K562 (cell line): ENCODE data around the gene GPX5. TPM values are rescaled to one million over a fixed set of nuclear protein-coding genes. Genes with fewer than 3 reads are reported as not detected.

Source experiments
- BRCA1 ChIP-seq, 2 experiments: fragments of 450-650 bp in 1 of 2; sonication (generic) in 1 of 2; formaldehyde crosslinking in 1 of 2; IDR thresholded peaks; 2 replicates each; pipeline versions ENCODE4 v1.5.0 to v1.6.1; 2017 to 2020; ENCODE audit warnings: mild to moderate bottlenecking in 1 of 2, missing genetic modification reagents in 1 of 2
- BRF1 ChIP-seq: IDR thresholded peaks from 3 replicates; pipeline ENCODE4 v1.6.1; 2011; ENCODE audit warnings: borderline replicate concordance, mild to moderate bottlenecking; ENCODE audit not compliant: insufficient read length; ENCODE audit errors: extremely low read depth
- CBX3 ChIP-seq, 2 experiments: IDR thresholded peaks; 1 replicate in 1 of 2; 2 replicates in 1 of 2; pipeline ENCODE4 v1.6.1; 2012; ENCODE audit warnings: inconsistent platforms in 2 of 2, low read length in 2 of 2, borderline replicate concordance in 1 of 2, control low read depth in 1 of 2
- CHD1 ChIP-seq: fragments of 200-600 bp; sonication (generic); IDR thresholded peaks from one replicate; pipeline ENCODE4 v1.6.1; 2012; ENCODE audit warnings: mild to moderate bottlenecking, moderate library complexity, low read length, inconsistent platforms
- CHD4 ChIP-seq: fragments of 200-600 bp; sonication (generic); IDR thresholded peaks from 3 replicates; pipeline ENCODE4 v1.6.1; 2012; ENCODE audit warnings: low read depth, mild to moderate bottlenecking, mixed read lengths, low read length, inconsistent platforms; ENCODE audit not compliant: insufficient read depth, insufficient replicate concordance, poor library complexity, severe bottlenecking
- DIDO1 ChIP-seq: fragments of 450-650 bp; IDR thresholded peaks from 2 replicates; pipeline ENCODE4 v1.6.1; 2016; ENCODE audit warnings: low read depth, missing biosample characterization, missing genetic modification characterization
- DMBX1 ChIP-seq: fragments of 250-450 bp; sonication (Bioruptor Pico); IDR thresholded peaks from 2 replicates; pipeline ENCODE4 v1.8.0; 2022; ENCODE audit warnings: inconsistent platforms, mild to moderate bottlenecking, moderate library complexity, borderline replicate concordance
- FOXJ2 ChIP-seq: fragments of 200-800 bp; sonication (Bioruptor generic); IDR thresholded peaks from 2 replicates; pipeline ENCODE4 v1.6.1; 2016; ENCODE audit warnings: missing genetic modification characterization, missing compliant biosample characterization
- GATAD2A ChIP-seq: fragments of 450-650 bp; IDR thresholded peaks from 2 replicates; pipeline ENCODE4 v1.6.1; 2017
- HOMEZ ChIP-seq: fragments of 250-450 bp; sonication (Bioruptor Pico); IDR thresholded peaks from 2 replicates; pipeline ENCODE4 v1.4.0; 2020; ENCODE audit warnings: mild to moderate bottlenecking, moderate library complexity
- IRF2 ChIP-seq: sonication (generic); formaldehyde crosslinking; IDR thresholded peaks from 2 replicates; pipeline ENCODE4 v1.8.1; 2022; ENCODE audit warnings: mild to moderate bottlenecking, missing genetic modification reagents
- KAT7 ChIP-seq: sonication (generic); formaldehyde crosslinking; IDR thresholded peaks from 2 replicates; pipeline ENCODE4 v1.8.0; 2022; ENCODE audit warnings: missing genetic modification reagents, mild to moderate bottlenecking, borderline replicate concordance
- MAZ ChIP-seq, 2 experiments: fragments of 450-650 bp in 1 of 2; sonication (generic) in 1 of 2; formaldehyde crosslinking; IDR thresholded peaks in 1 of 2; conservative IDR thresholded peaks in 1 of 2; 2 replicates each; pipeline versions ENCODE4 v1.4.0 to v1.5.0; 2020; ENCODE audit warnings: mild to moderate bottlenecking in 1 of 2, missing genetic modification reagents in 1 of 2
- NFXL1 ChIP-seq: fragments of 450-650 bp; formaldehyde crosslinking; IDR thresholded peaks from 2 replicates; pipeline ENCODE4 v1.4.0; 2021; ENCODE audit warnings: mild to moderate bottlenecking
- RFX5 ChIP-seq: IDR thresholded peaks from 2 replicates; pipeline ENCODE4 v1.6.1; 2011; ENCODE audit warnings: low read depth, mild to moderate bottlenecking, improper control_type of control experiment, low read length
- SMAD4 ChIP-seq: fragments of 250-450 bp; sonication (Bioruptor Pico); conservative IDR thresholded peaks from 2 replicates; pipeline ENCODE4 v1.8.0; 2021; ENCODE audit warnings: inconsistent platforms, mild to moderate bottlenecking, moderate library complexity
- TAF9B ChIP-seq: fragments of 450-650 bp; IDR thresholded peaks from 2 replicates; pipeline ENCODE4 v1.6.1; 2018; ENCODE audit warnings: mild to moderate bottlenecking; ENCODE audit not compliant: partially characterized antibody
- ZBTB7A ChIP-seq: IDR thresholded peaks from 2 replicates; pipeline ENCODE4 v1.6.1; 2011; ENCODE audit warnings: low read depth, mild to moderate bottlenecking, low read length, moderate library complexity, borderline replicate concordance; ENCODE audit not compliant: control insufficient read depth
- ZNF121 ChIP-seq: sonication (generic); formaldehyde crosslinking; conservative IDR thresholded peaks from 2 replicates; pipeline ENCODE4 v1.8.0; 2022; ENCODE audit warnings: missing genetic modification reagents
- ZNF311 ChIP-seq: fragments of 250-450 bp; sonication (Bioruptor Pico); IDR thresholded peaks from 2 replicates; pipeline ENCODE4 v1.4.0; 2020; ENCODE audit warnings: mild to moderate bottlenecking, moderate library complexity
- ZNF583 ChIP-seq: fragments of 250-450 bp; sonication (Bioruptor Pico); IDR thresholded peaks from 2 replicates; pipeline ENCODE4 v1.4.0; 2020
- ZNF79 ChIP-seq: fragments of 250-450 bp; sonication (Bioruptor Pico); IDR thresholded peaks from 2 replicates; pipeline ENCODE4 v1.4.0; 2020; ENCODE audit warnings: low read depth, mild to moderate bottlenecking, moderate library complexity
- polyA plus RNA-seq, 8 experiments: library from polyadenylated mRNA; depleted of rRNA in 4 of 8; stranded (reverse) in 5 of 8; unstranded in 3 of 8; fragments of >200 nt; fragmentation: Nextera tagmentation in 2 of 8; fragmentation: Illumina TruSeq in 1 of 8; extraction: Ambion mirVana in 2 of 8; extraction: Trizol in 1 of 8; gene quantifications; 2 replicates each; pipeline versions ENCODE4 v1.2.1 to v1.2.3, GENCODE V29; 2011 to 2014; ENCODE audit warnings: inconsistent platforms in 1 of 8, missing spikeins in 1 of 8
- total RNA-seq, 7 experiments: library from RNA; depleted of rRNA in 6 of 7; stranded (reverse); fragments of >200 nt in 6 of 7; fragmentation: Illumina TruSeq in 2 of 7; extraction: Trizol in 2 of 7; gene quantifications; 2 replicates each; pipeline versions ENCODE4 v1.2.1 to v1.2.3, GENCODE V29; 2011 to 2021; ENCODE audit warnings: low replicate concordance in 1 of 7
- TF ChIP-seq, protein P1 (sequence below), 2 experiments: fragments of 450-650 bp; conservative IDR thresholded peaks; 2 replicates each; pipeline ENCODE4 v1.6.1; 2017; ENCODE audit warnings: mild to moderate bottlenecking in 2 of 2, moderate library complexity in 2 of 2

GPX5 gene
- total and polyA plus RNA-seq, 9 of the 15 experiments (the other 6 are each of a cell fraction or from before 2014, with no cell fraction given) = 0.07 to 0.18 (median 0.15) TPM; not detected in 6

DNA sequence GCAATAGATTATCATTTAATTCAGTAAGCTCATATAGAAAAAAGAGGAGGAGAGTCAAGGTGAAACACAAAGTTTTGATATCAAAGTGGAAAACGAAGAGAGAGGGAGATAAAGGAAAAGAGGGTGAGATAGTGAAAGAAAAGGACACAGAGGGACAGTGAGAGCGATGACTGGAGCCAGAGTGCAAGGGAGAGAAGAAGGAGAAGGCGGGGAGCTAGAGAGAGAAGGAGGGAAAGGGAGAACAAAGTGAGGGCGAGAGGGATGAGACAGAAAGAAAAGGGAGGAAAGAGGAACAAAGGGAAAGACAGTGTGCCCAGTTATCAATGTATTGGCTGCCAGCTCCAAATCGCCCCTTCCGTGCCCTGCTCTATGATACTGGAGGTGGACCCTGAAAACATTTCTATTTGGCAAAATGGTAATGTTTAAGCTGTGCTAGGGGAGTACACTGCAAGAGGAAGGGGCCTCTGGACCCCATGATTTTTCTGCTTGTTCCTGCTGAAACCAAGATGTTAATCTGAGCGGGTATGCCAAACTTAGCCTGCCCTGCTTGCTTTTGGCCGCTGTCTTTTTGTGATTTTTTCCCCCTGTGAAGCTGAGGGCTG lies 27.8 kb downstream of the GPX5 start (continued):
- TF ChIP-seq ZNF311 = no peak
- no peak for TF ChIP-seq FOXJ2 (tag)
- TF ChIP-seq KAT7 (CRISPR knock-in tag) = no peak
- no peak for TF ChIP-seq IRF2
- TF ChIP-seq BRF1 = no peak
- peak; percentile 39 for TF ChIP-seq CHD1
- no peak for TF ChIP-seq ZNF583 (CRISPR knock-in tag)
- no peak for TF ChIP-seq MAZ (CRISPR knock-in tag; conservative IDR thresholded peaks at IDR 0.05 in 1 of 2, IDR thresholded peaks at IDR 0.05 in 1 of 2)
- no peak for TF ChIP-seq SMAD4 (CRISPR knock-in tag)
- TF ChIP-seq, protein P1, sequence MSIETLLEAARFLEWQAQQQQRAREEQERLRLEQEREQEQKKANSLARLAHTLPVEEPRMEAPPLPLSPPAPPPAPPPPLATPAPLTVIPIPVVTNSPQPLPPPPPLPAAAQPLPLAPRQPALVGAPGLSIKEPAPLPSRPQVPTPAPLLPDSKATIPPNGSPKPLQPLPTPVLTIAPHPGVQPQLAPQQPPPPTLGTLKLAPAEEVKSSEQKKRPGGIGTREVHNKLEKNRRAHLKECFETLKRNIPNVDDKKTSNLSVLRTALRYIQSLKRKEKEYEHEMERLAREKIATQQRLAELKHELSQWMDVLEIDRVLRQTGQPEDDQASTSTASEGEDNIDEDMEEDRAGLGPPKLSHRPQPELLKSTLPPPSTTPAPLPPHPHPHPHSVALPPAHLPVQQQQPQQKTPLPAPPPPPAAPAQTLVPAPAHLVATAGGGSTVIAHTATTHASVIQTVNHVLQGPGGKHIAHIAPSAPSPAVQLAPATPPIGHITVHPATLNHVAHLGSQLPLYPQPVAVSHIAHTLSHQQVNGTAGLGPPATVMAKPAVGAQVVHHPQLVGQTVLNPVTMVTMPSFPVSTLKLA (conservative IDR thresholded peaks at IDR 0.05) = no peak
- peak; percentile 38; the same call in 1 of the 2 replicates for TF ChIP-seq DIDO1
- TF ChIP-seq CBX3 (IDR thresholded peaks at IDR 0.05; ENCODE audit: borderline replicate concordance in 1 of 2, low read length in 2 of 2) = no peak; a peak in 1 of 3 replicates
- peak; percentile 58 for TF ChIP-seq ZBTB7A
- TF ChIP-seq RFX5 = no peak
- no peak for TF ChIP-seq ZNF121
- TF ChIP-seq GATAD2A = peak; percentile 82
- TF ChIP-seq DMBX1 = no peak
- no peak for TF ChIP-seq HOMEZ (CRISPR knock-in tag)
- no peak for TF ChIP-seq TAF9B
- TF ChIP-seq BRCA1 (IDR thresholded peaks at IDR 0.05) = no peak
- TF ChIP-seq BRCA1 (CRISPR knock-in tag; IDR thresholded peaks at IDR 0.05) = no peak
- no peak for TF ChIP-seq ZNF79 (CRISPR knock-in tag)
- TF ChIP-seq CHD4 = no peak
- TF ChIP-seq NFXL1 (CRISPR knock-in tag) = no peak
